Endothelial cell (in vitro differentiated cells): ENCODE data around the gene PDZD11. TPM values are rescaled to one million over a fixed set of nuclear protein-coding genes. Genes with fewer than 3 reads are reported as not detected.

Experiments used
- DNase-seq: peaks from one replicate; pipeline ENCODE4 v3.0.0; 2021; ENCODE audit warnings: low spot score
- H3K27ac Mint-ChIP-seq: one replicate; pipeline ENCODE4 v1.8.0; 2021; ENCODE audit warnings: mixed read lengths, inconsistent platforms; ENCODE audit not compliant: unreplicated experiment
- H3K27me3 Mint-ChIP-seq: one replicate; pipeline ENCODE4 v1.8.0; 2021; ENCODE audit warnings: mild to moderate bottlenecking, moderate library complexity, mixed read lengths, inconsistent platforms; ENCODE audit not compliant: unreplicated experiment
- H3K36me3 Mint-ChIP-seq: one replicate; pipeline ENCODE4 v1.8.0; 2021; ENCODE audit warnings: mild to moderate bottlenecking, low read depth, mixed read lengths, inconsistent platforms; ENCODE audit not compliant: unreplicated experiment
- H3K4me1 Mint-ChIP-seq: one replicate; pipeline ENCODE4 v1.8.0; 2021; ENCODE audit warnings: mild to moderate bottlenecking, mixed read lengths, inconsistent platforms; ENCODE audit not compliant: unreplicated experiment
- H3K4me3 Mint-ChIP-seq: one replicate; pipeline ENCODE4 v1.8.0; 2021; ENCODE audit warnings: mild to moderate bottlenecking, mixed read lengths, inconsistent platforms; ENCODE audit not compliant: unreplicated experiment
- H3K9me3 Mint-ChIP-seq: one replicate; pipeline ENCODE4 v1.8.0; 2021; ENCODE audit warnings: mixed read lengths, inconsistent platforms; ENCODE audit not compliant: unreplicated experiment
- total RNA-seq: library from RNA; stranded (reverse); fragmentation: NEBNext Ultra II Directional; extraction: Animal tissue kit (Norgen Biotek cat#: 25700); gene quantifications from one replicate; pipeline ENCODE4 v1.2.1, GENCODE V29; 2021; ENCODE audit not compliant: unreplicated experiment
- TF ChIP-seq, protein P1 (sequence below): fragments of 200-600 bp; sonication (generic); IDR thresholded peaks from one replicate; pipeline ENCODE4 v1.5.0; 2021; ENCODE audit warnings: antibody characterized with exemption; ENCODE audit not compliant: unreplicated experiment

Gene PDZD11
- total RNA-seq, 1 donor from 2014 or later: 54.3 TPM

DNA sequence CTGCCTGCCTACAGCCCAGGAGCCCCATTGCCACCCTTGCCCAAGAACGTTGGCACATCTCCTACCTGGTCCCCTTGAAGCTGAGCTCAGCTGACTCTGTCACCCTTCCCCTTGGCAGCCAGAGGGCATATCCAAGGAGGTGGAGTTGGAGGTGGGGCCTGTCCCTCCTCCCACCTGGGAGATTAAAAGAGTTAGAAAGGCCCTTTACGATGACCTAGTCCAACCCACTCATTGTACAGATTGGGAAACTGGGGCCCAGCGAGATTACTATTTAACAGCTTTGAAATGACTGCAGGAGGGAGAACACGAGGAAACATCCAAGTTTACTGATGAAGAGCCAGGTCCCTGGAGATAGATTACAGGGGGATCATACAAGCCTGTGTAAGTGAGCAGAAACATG is 29.6 kb downstream of the PDZD11 start, which contains the start of gene P2RY4:
Gene P2RY4 (minus strand): TSS at position 101 of the 400 bp plus-strand sequence. CDS start 580 bp downstream, outside the sequence.
- no peak within 1 kb of the TSS for H3K27ac Mint-ChIP-seq
- peaks cover 1% of the 10 kb centered on the region for H3K27me3 Mint-ChIP-seq
- TF ChIP-seq, protein P1, sequence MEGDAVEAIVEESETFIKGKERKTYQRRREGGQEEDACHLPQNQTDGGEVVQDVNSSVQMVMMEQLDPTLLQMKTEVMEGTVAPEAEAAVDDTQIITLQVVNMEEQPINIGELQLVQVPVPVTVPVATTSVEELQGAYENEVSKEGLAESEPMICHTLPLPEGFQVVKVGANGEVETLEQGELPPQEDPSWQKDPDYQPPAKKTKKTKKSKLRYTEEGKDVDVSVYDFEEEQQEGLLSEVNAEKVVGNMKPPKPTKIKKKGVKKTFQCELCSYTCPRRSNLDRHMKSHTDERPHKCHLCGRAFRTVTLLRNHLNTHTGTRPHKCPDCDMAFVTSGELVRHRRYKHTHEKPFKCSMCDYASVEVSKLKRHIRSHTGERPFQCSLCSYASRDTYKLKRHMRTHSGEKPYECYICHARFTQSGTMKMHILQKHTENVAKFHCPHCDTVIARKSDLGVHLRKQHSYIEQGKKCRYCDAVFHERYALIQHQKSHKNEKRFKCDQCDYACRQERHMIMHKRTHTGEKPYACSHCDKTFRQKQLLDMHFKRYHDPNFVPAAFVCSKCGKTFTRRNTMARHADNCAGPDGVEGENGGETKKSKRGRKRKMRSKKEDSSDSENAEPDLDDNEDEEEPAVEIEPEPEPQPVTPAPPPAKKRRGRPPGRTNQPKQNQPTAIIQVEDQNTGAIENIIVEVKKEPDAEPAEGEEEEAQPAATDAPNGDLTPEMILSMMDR: no peak
- DNase-seq: no peak
- no peak within 1 kb of the TSS for H3K4me3 Mint-ChIP-seq
- no peaks in the 10 kb centered on the region for H3K36me3 Mint-ChIP-seq
- H3K4me1 Mint-ChIP-seq: peaks cover 6% of the 10 kb centered on the region
- H3K9me3 Mint-ChIP-seq: no peaks in the 10 kb centered on the region

DNA sequence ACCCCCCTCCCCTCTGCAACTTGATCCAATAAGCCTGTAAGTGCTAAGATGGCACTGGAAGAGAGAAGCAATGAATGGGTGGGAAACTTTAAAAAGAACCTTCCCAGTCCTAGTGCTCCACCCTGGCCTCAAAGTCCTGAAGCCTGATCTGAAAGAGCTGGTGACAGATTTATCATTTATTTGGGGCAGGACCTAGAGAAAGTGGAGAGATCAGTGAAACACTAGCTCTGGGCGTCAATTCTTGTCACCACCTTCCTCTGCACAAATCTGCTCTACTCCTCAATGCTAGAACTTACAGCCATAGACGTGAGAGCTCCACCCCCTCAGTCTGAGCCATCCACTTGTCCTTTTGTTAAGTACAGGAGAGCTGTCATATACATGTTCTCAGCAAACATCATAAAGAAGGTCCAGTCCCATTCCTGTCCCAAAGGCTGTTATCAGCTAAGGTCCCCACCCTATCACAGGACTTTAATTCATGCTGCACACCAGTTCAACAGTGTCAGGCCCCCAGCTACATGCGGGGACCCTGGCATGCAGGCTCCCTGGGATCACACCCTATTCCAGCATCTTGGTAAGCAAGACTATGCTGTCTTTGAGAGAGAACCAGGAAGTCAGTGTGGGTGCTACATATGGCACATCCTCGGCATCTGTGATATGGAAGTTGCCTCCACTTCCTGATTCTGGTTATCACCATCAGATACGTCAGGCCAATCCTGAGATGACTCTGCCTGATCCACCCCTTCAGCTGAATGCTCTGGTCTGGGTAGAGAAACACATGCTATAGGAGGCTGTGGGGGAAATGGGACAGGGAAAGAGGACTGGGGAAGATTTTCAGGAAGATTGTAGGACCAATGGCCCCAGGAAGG is 32.1 kb downstream of the PDZD11 start:
- TF ChIP-seq, protein P1: no peak
- DNase-seq: no peak
- H3K27ac Mint-ChIP-seq: no peak overlapping the region
- no peaks in the 10 kb centered on the region for H3K9me3 Mint-ChIP-seq
- peaks cover 15% of the 10 kb centered on the region for H3K4me1 Mint-ChIP-seq
- peaks cover 3% of the 10 kb centered on the region for H3K36me3 Mint-ChIP-seq
- H3K27me3 Mint-ChIP-seq: peaks cover 1% of the 10 kb centered on the region
- H3K4me3 Mint-ChIP-seq: no peak overlapping the region

DNA sequence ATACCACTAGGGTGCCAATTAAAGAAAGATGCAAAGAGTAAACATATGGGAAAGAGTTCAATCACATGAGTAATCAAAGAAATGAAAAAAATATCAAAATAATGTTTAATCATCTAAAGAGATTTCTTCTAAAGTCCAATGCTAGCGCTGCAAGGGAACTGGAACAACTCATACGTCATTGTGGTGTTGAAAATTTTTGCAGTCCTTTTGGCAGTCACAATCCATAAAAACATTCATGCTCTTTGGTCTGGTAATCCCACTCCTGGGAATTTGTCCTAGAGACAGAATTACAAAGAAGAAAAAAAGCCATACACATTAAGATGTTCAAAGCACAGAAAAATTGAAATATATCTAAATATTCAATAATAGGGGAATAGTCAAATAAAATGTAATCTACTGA is 34.3 kb downstream of the PDZD11 start:
- H3K36me3 Mint-ChIP-seq: peaks cover 3% of the 10 kb centered on the region
- no peak overlapping the region for H3K4me3 Mint-ChIP-seq
- H3K27me3 Mint-ChIP-seq: peaks cover 1% of the 10 kb centered on the region
- no peak overlapping the region for H3K27ac Mint-ChIP-seq
- no peaks in the 10 kb centered on the region for H3K9me3 Mint-ChIP-seq
- DNase-seq: no peak
- H3K4me1 Mint-ChIP-seq: peaks cover 15% of the 10 kb centered on the region
- TF ChIP-seq, protein P1: no peak

DNA sequence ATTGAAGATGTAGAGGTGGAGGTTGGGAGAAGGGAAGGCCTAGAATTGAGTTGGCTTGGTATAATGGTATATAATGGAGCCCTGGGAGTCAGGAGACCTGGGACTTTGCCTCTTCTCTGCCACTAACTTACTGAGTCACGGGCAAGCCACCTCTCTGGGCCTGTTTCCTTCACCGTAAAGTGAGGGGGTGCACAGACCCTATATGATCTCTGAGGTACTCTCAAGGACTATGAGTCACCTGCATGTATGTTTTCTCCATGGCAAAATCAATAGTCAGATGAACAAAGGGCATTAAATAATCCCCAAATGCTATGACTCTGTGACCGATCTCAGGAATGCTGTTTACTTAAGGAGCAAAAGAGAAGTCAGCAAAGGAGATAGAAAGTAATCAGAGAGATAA is 34.8 kb downstream of the PDZD11 start:
- Mint-ChIP-seq H3K27ac (no peak overlapping the region), H3K4me1 (peaks cover 15% of the 10 kb centered on the region), H3K4me3 (no peak overlapping the region), H3K36me3 (peaks cover 3% of the 10 kb centered on the region), H3K9me3 (no peaks in the 10 kb centered on the region), H3K27me3 (peaks cover 1% of the 10 kb centered on the region)
- TF ChIP-seq, protein P1: no peak
- DNase-seq: no peak

DNA sequence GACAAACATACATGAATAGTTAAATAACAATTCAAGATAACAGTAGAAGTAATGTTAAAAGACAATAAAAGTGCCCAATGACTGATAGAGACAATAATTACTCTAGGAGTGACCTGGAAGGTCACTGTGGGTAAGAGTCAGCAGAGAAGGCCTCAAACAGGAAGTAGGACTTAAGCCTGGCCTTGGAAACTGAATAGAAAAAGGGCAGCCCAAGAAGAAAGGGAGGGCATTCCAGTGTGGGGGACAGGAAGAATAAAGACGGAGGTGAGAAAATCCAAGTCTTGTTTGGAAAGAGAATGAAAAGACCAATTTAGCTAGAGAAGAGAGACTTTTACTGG is 35.7 kb downstream of the PDZD11 start:
- DNase-seq: no peak
- H3K27ac Mint-ChIP-seq: no peak overlapping the region
- H3K9me3 Mint-ChIP-seq: no peaks in the 10 kb centered on the region
- peaks cover 3% of the 10 kb centered on the region for H3K36me3 Mint-ChIP-seq
- peaks cover 1% of the 10 kb centered on the region for H3K27me3 Mint-ChIP-seq
- peaks cover 15% of the 10 kb centered on the region for H3K4me1 Mint-ChIP-seq
- H3K4me3 Mint-ChIP-seq: no peak overlapping the region
- TF ChIP-seq, protein P1: no peak
